Activated T-cell treated with anti-CD3 and anti-CD28 coated beads for 4 hours (primary cell): ENCODE measurements around the gene LMX1A.
A peak's percentile ranks its signal among the peaks of the same experiment; 100 is the strongest.

Experiments used
- DNase-seq: peaks from one replicate; pipeline ENCODE4 v3.0.0-alpha.2; 2020

LMX1A gene

DNA sequence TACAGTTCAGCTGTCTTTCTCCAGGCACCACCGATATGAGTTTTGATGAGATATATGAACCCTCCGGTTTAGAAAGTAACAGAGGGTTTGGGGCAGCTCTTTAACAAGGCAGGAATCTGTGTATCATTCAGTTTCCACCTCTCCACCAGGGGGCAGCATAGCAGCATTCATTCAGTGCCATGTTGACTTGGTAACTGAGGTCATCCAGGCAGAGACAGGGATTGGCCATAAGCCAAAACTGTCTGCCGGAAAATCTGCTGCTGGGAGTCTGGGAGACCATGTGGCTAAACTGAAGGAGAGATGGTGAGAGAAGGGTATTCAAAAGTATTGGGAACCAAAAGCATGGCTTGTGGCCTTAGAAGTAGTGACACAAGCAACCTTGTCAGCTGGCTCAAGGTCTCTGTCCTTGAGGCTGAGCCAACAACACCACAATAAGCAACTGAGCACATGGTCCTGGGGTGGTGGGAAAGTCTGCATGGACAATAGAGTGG lies 98.5 kb downstream of the LMX1A start:
- peak; percentile 1 for DNase-seq

DNA sequence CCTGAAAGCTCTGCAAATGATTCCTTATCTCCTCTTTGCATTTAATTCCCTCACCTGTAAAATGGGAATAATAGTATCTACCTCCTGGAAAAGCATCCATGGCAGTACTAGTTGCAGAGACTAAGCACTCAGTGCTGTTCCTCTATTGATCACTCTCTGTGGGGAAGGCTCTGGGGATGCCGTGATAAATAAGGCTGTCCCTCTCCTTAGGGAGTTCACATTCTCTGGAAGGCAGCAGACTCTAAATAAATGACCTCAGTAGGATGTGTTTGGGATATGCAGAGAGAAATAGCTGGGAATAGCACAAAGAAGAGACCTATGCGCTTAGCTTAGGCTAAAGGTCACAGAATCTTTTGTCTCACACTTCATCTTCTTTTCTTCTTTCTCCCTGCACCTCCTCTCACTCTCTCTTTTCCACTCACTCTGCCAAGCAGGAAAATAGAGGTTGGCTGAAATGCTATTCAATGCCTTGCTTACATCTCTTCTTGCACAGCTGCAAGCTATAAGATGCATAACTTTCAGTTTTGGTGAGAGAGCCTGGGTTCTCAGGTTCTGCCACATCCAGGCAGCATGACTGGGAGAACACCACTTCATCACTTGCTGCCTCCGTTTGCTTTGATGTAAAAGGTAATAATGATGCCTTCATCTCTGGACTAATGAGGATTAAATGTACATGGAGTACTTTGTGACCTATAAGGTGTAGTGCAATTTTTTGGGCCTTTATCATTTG lies 101.5 kb downstream of the LMX1A start:
- DNase-seq, result no peak

DNA sequence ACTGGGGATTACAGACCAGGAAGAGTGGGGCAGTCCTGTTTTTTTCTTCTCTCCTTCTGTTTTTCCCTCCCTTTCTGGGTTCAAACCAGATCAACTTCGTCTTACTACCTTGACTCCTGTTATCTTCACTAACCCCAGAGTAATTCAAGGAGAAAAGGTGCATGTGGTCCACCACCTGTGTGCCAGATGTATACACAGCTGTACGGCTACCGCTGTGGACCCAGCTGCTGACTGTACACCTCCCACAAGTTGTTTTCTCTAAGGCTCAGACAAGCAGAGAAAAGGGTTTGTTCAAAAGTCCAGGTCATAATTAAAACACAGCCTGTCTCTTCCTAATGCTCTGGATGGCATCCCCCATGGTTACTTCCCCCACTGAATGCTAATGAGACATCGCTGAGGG lies 102.1 kb downstream of the LMX1A start:
- no peak for DNase-seq

DNA sequence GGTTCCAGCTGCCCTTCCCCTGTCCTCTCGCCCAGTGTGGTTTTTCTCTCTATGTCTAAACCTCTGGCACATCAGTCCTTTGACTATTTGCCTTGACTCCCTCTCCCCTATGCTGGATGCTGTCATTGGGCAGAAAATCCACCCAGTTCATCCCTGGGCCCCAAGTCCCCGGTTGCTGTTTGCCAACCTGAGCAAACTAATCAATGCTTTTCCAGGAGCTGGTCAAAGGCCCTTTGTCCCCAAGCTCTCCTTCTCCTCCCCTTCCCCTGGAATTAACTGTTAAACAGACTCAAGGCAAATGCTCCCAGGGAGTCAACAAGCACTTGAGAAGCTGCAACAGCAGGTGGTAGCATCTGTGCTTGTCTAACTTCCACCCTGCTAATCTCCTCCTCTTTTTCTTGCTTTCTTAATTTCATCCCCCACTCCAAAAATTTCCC lies 102.7 kb downstream of the LMX1A start:
- DNase-seq, result no peak

DNA sequence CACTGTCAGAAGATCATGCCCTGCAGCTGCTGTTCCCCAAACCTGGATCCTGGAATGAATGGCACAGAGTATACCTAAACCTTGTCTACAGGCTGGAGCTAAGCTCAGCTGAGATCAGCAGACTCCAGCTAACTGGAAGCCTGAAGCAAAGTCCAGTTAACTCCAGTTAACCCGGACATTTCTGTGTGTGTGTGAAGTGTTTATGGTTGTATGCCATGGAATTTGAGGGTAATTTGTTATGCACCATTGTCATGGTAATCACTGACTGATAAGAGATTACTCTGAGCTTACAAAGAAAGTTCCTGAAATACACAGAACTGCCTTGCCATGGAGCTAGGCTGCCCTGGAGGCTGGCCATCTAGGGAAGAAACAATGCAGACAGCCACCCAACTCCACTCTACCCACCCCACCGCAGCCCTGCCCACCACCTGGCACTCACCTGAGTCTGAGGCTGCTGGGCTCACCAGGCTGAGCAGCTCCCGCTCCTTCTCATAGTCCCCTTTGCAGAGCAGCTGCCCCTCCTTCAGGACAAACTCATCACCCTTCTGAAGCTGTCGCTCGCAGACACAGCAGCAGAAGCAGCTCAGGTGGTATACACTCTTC lies 107.4 kb downstream of the LMX1A start:
- DNase-seq, result no peak

DNA sequence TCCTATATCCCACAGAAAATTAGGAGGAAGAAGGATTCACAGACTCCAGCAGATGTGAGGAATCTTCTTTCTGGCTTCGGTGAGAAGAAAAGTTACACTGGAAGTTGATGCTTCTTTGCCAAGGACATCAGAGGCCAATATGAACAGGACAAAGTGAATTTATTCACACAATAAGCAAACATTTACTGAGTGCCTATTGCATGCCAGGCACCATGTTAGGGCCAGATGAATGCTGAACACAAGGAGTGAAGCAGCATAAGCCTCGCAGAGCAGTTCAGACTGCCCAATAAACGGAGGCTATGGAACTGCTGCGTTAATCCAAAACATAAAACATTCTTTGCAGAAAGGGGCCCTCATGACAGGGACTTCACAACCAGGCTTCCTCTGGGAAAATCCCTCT lies 114.6 kb downstream of the LMX1A start:
- DNase-seq, result no peak

DNA sequence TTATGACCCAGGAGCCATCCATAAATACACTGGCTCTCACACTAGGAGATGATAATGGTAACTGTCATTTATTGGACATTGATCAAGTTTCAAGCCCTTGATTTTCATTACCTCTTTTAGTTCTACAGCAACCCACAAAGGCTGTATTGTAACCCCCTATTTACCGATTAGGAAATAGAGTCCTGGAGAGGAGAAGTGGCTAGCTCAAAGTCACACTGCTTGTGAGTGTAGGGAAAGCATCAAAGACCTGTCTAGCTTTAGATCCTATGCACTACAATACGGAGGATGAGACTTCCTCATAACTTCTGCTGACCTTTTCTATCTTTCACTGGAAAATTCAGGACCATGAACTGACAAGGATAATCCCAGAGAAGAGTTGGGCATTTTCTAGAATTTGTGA lies 115.2 kb downstream of the LMX1A start:
- no peak for DNase-seq

DNA sequence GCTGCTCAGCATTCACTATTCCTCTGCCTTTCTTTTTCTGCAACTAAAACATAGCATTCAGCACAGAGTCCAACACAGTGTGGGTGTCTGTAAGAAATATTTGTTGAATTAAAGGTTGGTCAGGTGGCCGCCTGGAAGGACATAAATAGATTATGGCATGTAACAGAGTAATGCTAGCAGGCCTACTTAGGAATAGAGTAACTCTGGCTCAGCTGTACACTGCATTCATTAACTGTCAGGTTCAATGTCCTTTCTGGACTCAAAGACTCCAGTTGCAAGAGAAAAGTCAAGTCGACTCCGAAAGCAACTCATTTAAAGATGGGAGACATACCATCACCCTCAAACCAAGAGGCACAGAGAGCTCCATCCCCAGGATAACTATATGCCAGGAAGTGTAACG lies 116.0 kb downstream of the LMX1A start:
- no peak for DNase-seq

DNA sequence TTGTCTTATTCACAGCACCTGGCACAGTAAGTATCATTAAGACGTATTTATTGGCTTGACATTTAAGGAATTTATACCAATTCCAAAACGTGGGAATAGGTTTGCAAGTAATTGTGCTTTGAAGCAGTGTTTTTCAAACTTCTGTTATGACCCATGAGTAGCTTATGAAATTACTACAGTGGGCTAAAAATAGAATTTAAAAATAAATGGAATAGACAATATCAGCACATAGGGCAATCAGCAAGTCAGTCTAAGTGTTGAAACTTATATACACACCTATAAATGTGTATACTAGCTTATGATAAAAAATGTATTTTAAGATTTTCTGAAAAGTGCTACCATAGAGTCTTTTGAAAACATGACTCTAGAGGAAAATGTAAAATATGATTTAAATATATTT lies 116.6 kb downstream of the LMX1A start:
- DNase-seq, result no peak

DNA sequence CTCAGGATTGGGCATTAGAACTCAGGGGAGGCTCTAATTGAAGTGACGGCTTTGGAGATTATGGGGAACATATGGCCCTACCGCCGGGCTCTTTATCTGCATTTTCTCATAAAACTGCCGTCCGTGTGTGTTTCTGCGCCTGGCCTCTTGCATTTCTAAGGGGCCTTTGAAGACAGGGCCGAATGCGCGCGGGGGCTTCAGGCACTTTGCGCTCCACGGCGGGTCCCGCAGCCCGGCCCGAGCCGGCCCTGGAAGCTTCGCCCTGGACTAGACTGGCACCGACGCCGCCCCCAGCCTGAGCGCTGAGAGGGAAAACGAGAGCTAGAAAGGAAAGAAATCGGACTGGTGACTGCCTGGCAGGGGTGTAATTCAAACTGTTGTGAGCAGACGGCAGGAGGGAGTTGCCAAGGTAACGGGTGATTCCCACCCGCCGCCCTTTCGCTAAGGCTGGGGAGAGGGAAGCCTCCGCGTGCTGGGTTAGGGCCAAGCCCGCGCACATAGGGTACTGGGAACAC lies 120.7 kb downstream of the LMX1A start:
- no peak for DNase-seq

DNA sequence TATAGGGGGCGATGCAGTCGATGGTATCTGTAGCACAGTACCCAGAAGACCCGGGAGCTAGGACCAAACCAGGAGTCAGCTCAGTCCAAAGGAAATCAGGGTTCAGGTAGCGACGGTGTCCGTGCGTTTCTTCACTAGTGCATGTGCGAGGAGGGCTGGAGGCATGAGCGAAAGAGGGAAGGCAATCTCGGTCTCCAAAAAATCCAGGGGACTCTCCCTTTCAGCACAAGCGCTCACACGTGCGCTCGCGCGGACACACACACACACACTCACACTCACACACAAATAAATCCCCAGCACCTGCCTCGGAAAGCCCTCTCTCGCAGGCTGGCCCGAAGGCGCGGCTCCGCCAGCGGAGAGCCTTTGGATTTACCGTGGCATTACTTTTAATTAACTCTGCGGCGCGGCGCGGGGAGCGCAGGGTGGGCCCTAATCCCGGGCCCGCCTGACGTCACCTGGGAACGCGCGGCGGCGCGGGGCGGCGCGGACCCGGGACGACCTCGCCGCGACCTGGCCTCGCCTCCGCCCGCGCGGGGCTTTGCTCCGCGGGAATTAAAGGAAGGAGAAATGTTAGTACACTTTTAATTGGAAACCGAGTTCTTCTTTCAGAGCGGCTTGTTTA lies 121.2 kb downstream of the LMX1A start:
- no peak for DNase-seq

DNA sequence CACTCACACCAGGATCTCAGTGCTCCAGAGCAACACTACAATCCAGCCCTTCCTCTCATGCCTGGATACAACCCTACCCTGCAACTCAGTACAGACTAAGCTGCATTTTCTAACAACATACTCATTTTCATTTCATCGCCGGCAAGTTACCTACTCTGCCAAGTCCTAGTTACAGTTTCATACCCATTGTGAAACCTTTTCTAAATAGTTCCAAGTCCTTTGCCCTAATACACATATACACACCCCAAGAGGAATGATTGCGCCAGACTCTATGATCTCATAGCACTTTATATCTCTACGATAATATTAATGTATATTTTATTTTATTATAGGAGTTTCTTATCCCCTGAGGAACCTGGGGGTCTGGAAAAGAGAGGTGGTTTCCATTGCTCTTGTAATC lies 122.4 kb downstream of the LMX1A start:
- DNase-seq, result no peak

DNA sequence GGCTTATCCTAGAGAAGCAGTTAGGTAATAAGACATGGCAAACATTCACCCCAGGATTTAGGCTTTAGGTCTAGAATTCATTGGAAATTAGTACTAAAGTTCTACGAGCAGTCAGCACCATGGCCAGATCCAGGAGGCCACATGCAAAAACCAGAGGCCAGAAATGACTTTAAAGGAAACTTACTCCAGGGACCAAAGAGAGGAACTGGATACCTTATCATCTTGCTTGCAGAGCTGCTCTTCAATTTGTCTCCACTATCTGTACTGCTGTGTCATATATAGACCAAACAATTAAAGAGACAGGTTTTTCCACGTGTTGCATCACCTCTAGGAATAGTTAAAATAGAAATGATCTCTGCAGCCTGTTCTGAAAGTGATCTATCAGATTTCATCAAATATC lies 127.8 kb downstream of the LMX1A start:
- no peak for DNase-seq

DNA sequence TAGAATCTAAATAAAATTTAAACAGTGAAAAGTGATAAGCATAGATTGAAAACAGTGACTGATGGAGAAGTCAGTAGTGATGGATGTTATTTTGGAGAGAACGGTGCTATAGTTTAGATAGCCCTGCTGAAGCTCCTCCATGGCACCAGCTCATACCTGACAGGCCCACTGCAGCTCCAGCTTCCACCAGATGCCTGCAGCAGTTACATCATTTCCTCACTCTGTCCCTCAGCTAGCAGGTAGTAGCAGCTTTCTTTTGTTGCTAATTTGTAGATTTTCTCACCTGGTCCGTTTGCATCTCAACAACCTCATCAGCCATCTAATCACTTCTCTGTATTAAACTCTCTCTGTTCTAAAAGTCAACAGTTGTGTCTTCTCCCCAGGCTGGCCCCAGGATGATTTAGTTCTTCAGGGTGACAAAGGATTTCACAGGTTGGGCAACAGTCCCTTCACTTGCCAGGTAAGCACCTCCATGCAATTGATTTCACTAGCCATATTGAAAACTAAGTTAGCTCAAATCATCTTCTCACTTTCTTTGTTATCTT lies 128.3 kb downstream of the LMX1A start:
- no peak for DNase-seq

DNA sequence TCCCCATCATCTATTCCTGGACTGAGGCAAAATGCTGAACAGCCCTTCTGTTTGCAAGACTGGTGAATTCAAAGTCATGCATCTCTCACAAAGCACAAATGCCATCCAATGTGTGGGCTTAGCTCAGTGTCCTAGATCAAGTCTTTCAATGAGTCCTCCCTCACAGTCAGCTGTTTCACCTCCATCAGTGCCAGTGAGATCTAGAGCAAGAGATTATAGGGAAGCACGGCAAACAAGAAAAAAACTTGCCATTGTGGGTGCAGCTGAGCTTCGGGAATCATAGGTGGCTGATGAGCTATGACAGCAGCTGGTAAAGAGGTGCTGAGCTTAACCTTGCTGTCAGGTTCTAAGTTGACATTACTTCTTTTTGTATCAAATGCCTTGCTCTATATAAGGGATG lies 130.2 kb downstream of the LMX1A start:
- DNase-seq, result no peak

DNA sequence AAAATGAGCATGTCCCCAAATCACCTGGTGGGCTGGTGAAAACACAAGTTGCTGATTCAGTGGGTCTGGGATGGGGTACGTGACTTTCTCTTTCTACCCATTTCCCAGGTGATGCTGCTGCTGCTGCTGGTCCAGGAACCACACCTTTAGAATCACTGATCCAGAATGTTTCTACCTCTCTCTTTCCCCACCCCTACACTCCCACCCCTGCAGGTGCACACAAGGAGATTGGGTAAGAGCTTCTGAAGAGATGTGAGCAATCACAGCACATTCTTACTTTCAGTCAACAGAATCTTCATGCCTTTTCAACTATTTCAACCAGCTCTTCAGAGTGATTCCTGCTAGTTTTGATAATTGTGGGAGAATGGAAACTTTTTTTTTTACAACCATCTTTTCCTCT lies 130.9 kb downstream of the LMX1A start:
- DNase-seq, result no peak

DNA sequence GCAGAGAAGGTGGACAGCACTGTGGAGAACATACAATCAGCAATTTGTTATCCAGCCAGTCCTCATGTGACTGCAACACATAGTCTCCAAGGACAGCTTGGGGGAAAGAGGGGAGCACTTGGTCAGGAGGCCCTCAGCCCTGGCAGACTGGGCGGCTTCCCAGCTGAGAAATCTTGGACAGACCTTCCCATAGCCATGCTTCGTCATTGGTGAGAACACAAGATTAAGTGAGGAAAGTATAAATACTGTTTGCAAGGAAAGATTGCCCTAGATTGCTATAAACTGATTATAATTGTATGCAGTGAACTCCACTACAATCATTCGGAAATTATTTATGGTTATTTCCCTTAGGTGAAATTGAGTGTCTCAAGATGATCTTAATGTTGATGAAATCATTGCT lies 131.5 kb downstream of the LMX1A start:
- no peak for DNase-seq

DNA sequence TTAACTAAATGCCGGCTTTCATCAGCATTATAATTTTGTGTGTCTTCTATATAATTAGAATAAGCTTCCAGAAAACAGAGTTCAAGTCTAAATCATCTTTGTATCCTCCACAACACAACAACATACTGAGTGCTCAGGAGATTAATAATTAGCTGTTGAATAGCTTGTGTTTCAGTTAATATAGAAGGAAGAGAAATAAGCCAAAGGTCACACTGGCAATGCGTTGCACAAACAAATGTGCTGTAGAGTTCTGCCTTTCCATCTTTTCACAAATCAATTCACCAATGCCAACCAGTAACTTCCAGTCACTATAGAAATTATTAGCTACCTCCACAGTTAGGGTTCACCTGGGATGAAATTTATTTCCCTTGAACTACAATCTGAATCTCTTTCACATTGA lies 132.0 kb downstream of the LMX1A start:
- DNase-seq, result no peak

DNA sequence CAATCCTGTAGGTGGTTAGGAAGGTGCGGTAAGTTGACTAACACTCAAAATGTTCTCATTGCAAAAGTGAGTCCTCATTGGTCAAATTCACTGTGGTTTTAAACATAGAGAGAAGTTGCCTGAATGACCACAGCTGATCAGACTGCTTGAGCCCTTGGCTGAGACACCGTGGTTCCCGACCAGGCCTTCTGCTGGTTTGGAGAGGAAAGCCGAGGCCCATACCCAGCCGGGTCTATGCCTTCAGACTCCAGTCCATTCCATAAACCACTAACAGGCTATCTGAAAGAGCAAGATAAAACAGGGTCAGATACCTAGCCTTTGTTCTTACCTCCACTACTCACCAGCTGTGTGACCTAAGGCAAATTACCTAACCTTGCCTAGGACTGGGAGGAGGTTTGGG lies 133.9 kb downstream of the LMX1A start:
- DNase-seq, result no peak

DNA sequence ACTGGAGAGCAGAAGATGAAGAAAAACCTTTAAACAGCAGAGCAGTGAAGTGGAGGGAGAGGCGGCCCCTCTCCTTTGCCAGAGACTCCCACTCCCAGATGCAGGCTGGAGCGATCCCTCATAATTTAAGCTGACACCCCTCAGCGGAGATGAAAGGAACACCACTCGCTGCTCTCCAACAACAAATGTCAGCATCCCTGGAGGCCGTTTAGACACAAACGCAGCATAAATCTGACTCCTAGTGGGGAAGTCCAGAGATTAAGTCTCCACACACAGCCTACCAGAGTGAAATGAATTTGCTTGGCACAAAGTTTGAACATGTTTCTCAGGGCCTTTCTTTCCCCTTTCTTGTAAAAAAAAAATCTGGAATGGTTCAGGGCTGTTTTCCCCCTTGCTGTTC lies 137.8 kb downstream of the LMX1A start:
- DNase-seq, result no peak

DNA sequence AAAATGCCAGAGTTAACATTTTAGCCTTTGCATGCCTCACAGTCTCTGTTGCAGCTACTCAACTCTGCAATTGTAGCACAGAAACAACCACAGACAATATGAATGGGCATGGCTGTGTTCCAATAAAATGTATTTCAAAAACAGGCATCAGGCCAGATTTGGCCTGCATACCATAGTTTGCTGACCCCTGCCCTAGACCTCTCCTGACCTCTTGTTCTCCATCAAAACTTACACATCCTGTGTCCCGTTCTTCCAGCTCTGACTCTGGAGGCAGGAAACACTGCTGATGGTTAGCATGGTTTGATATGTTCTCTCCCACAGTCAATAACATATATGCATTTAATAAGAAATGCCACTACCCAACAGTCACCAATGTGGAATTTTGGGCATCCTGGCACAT lies 138.6 kb downstream of the LMX1A start:
- DNase-seq, result no peak

DNA sequence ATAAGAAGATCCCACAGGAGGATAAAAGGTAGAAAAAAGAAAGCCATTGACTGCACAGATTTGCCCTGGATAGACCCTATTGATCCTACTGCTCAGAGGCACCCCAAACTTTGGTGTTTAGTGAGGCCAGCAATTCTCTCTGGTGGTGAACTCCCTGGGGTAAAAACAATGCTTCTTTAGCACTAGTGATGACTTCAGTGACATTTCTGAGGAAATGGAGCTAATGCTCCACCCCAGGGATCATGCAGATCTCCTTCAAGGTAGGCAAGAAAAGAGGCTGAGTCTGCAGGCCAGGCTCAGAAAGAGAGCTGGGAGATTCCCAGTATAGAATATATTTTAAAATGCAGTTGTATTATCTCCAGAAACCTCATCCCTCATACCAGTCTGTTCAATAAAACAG lies 140.3 kb downstream of the LMX1A start:
- DNase-seq, result no peak

DNA sequence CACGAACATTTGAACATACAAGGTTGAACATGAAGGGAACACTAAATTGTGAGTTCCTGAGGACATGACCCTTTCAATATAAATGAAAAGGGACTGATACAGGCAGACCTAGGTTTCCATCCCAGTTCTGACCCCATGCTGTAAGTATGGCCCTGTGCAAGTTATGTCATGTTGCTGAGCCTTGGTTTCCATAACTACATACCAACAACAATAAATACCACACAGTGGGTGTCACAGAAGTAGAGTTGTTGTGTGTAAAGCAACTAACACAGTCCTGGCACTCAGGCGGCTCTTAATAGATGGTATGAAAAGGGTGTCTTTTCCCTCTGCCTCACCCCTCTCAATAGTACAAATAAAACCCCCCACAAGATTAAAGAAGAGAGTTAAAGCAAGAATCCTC lies 140.8 kb downstream of the LMX1A start:
- no peak for DNase-seq

DNA sequence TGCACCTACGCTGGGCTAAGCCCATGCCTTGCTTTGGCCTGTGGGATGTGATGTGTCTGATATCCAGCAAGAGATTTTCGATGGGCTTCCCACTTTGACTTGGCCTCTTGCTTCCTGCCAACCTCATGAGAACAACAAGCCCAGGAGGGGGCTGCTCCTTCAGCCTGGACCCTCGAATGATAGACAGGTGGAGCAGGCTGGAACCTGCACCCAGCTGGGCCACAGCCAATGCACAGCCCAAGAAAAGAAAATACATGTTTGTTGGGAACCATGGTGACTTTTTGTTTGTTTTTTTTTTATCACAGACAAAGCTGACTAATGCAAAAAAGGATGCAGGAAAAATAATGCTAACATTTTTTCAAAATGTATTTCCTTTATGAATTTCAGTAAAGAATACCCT lies 144.3 kb downstream of the LMX1A start:
- no peak for DNase-seq
